HG03469 (cell line): ENCODE data around the gene HBG2.

Source experiments
- ATAC-seq: cut with Tn5 transposase; IDR thresholded peaks from one replicate; pipeline ENCODE4 v1.9.1; 2021; ENCODE audit warnings: mild to moderate bottlenecking, moderate library complexity, moderate number of reproducible peaks; ENCODE audit not compliant: unreplicated experiment

The HBG2 gene

GRCh38 chr11:5231111-5231510 is 23.5 kb downstream of the HBG2 start:
- no peak for ATAC-seq

- no peak for ATAC-seq
Measured at GRCh38 chr11:5230266-5230665, 24.3 kb downstream of the HBG2 start.

- ATAC-seq, result no peak
Measured at GRCh38 chr11:5229796-5230195, 24.8 kb downstream of the HBG2 start.

GRCh38 chr11:5229356-5229755 is 25.2 kb downstream of the HBG2 start:
- ATAC-seq, result no peak

- ATAC-seq, result no peak
Measured at GRCh38 chr11:5228124-5228523, 26.5 kb downstream of the HBG2 start.

GRCh38 chr11:5227681-5228080 is 26.9 kb downstream of the HBG2 start:
- ATAC-seq, result no peak

- no peak for ATAC-seq
Measured at GRCh38 chr11:5226732-5227310, 27.8 kb downstream of the HBG2 start, which contains the start of gene HBB. Gene HBB (minus strand): TSS chr11:5227071. CDS start chr11:5227021, 50 bp downstream.

GRCh38 chr11:5225480-5225871 is 29.1 kb downstream of the HBG2 start:
- ATAC-seq, result no peak

GRCh38 chr11:5224538-5225479 is 29.8 kb downstream of the HBG2 start:
- ATAC-seq, result no peak

GRCh38 chr11:5223686-5224085 is 30.9 kb downstream of the HBG2 start:
- no peak for ATAC-seq

GRCh38 chr11:5223146-5223545 is 31.4 kb downstream of the HBG2 start:
- no peak for ATAC-seq

GRCh38 chr11:5210376-5210885 is 44.1 kb downstream of the HBG2 start:
- ATAC-seq, result no peak

GRCh38 chr11:5204787-5205186 is 49.8 kb downstream of the HBG2 start:
- ATAC-seq, result no peak

GRCh38 chr11:5203366-5203765 is 51.2 kb downstream of the HBG2 start:
- ATAC-seq, result no peak
